SU-DHL-6 (cell line): Measurements from ENCODE around the gene MBTD1.

Experiments used
- CTCF ChIP-seq: fragments of 200-600 bp; sonication (generic); IDR thresholded peaks from one replicate; pipeline ENCODE4 v1.5.1; 2017; ENCODE audit warnings: antibody characterized with exemption, mild to moderate bottlenecking, low read length, moderate library complexity; ENCODE audit not compliant: insufficient read depth, poor library complexity, severe bottlenecking
- EZH2phosphoT487 ChIP-seq: fragments of 200-600 bp; sonication (generic), shearing (Covaris generic); conservative IDR thresholded peaks from 2 replicates; pipeline ENCODE4 v1.6.1; 2018; ENCODE audit warnings: mild to moderate bottlenecking, antibody characterized with exemption, low read length, moderate library complexity, mixed read lengths

- TF ChIP-seq CTCF: no peak
- no peak for TF ChIP-seq EZH2phosphoT487
These were observed 68.0 kb downstream of the MBTD1 start for GRCh38 chr17:51191895-51192294.
